Measurements from ENCODE around the gene HMOX2.

GRCh38 chr16:4435337-4436067 lies 40.7 kb upstream of the HMOX2 start:
- TF ChIP-seq ZNF274 (IDR thresholded peaks at IDR 0.05; ENCODE audit: low read depth, low read length), result no peak
- no peak for TF ChIP-seq YY1 (IDR thresholded peaks at IDR 0.05; ENCODE audit: insufficient read depth, insufficient read length)
- no peak for TF ChIP-seq SUZ12 (IDR thresholded peaks at IDR 0.05; ENCODE audit: extremely low read depth, insufficient read depth, insufficient read length)

All from NT2/D1 (cell line).